ENCODE measurements around the gene RTN3. TPM values are rescaled to one million over a fixed set of nuclear protein-coding genes. Genes with fewer than 3 reads are reported as not detected.

RTN3 gene
- total and polyA plus RNA-seq, 9 of the 15 experiments (the other 6 are each of a cell fraction or from before 2014, with no cell fraction given) = 41.6 to 169 (median 93.5) TPM

DNA sequence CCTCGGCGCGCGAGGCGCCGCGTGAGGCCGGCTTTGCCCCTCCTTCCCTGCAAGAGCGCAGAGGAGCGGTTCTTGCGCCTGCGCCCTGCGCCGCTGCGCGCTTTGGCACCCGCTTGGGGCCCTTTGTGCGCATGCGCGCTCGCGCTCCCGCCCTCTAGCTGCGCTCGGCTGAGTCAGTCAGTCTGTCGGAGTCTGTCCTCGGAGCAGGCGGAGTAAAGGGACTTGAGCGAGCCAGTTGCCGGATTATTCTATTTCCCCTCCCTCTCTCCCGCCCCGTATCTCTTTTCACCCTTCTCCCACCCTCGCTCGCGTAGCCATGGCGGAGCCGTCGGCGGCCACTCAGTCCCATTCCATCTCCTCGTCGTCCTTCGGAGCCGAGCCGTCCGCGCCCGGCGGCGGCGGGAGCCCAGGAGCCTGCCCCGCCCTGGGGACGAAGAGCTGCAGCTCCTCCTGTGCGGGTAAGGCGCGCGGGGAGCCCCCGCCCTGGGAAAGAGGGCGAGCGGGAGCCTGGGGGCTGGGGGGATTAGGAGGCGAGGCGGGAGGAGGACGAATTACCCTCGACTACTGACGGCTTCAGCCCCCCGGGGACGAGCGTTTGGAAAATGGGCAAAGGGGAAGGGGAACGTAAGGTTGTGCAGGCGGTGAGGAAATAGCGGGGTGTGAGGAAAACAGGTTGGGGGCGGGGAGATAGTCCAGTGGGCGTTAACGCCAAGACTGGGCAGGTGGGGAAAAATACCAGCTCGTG lies at the start of gene RTN3 (continued):
- TF ChIP-seq HMGXB4 (CRISPR knock-in tag; IDR thresholded peaks at IDR 0.05) (peak; percentile 45; the same call in 1 of the 2 replicates), POLR3G (IDR thresholded peaks at IDR 0.05; ENCODE audit: extremely low read depth, insufficient read length, insufficient replicate concordance) (no peak), ZNF655 (CRISPR knock-in tag; IDR thresholded peaks at IDR 0.05) (no peak), WHSC1 (IDR thresholded peaks at IDR 0.05; ENCODE audit: low read length) (no peak), AFF4 (CRISPR knock-in tag; IDR thresholded peaks at IDR 0.05) (peak; percentile 97; the same call in 1 of the 2 replicates), ZNF695 (CRISPR knock-in tag; IDR thresholded peaks at IDR 0.05) (no peak), STAG1 (CRISPR knock-in tag; IDR thresholded peaks at IDR 0.05; ENCODE audit: borderline replicate concordance) (no peak), NCOA4 (IDR thresholded peaks at IDR 0.05; ENCODE audit: partially characterized antibody) (no peak), FOXK1 (CRISPR knock-in tag; IDR thresholded peaks at IDR 0.05; ENCODE audit: borderline replicate concordance) (no peak), ZNF445 (CRISPR knock-in tag; IDR thresholded peaks at IDR 0.05; ENCODE audit: low read depth) (no peak), ZNF316 (IDR thresholded peaks at IDR 0.05) (peak; percentile 6; the same call in 1 of the 2 replicates), FOXA3 (CRISPR knock-in tag; conservative IDR thresholded peaks at IDR 0.05 in 1 of 2, IDR thresholded peaks at IDR 0.05 in 1 of 2) (no peak), BRD9 (IDR thresholded peaks at IDR 0.05; ENCODE audit: low read depth, partially characterized antibody) (no peak), GABPB1 (CRISPR knock-in tag; IDR thresholded peaks at IDR 0.05) (peak; percentile 65; the same call in 1 of the 2 replicates), PHB2 (IDR thresholded peaks at IDR 0.05; ENCODE audit: low read depth) (no peak), MCM5 (IDR thresholded peaks at IDR 0.05; ENCODE audit: low read depth) (no peak)
- TF ChIP-seq, protein P1, sequence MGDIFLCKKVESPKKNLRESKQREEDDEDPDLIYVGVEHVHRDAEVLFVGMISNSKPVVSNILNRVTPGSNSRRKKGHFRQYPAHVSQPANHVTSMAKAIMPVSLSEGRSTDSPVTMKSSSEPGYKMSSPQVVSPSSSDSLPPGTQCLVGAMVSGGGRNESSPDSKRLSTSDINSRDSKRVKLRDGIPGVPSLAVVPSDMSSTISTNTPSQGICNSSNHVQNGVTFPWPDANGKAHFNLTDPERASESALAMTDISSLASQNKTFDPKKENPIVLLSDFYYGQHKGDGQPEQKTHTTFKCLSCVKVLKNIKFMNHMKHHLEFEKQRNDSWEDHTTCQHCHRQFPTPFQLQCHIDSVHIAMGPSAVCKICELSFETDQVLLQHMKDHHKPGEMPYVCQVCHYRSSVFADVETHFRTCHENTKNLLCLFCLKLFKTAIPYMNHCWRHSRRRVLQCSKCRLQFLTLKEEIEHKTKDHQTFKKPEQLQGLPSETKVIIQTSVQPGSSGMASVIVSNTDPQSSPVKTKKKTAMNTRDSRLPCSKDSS (IDR thresholded peaks at IDR 0.05; ENCODE audit: low read depth, partially characterized antibody) = no peak
- TF ChIP-seq, protein P2, sequence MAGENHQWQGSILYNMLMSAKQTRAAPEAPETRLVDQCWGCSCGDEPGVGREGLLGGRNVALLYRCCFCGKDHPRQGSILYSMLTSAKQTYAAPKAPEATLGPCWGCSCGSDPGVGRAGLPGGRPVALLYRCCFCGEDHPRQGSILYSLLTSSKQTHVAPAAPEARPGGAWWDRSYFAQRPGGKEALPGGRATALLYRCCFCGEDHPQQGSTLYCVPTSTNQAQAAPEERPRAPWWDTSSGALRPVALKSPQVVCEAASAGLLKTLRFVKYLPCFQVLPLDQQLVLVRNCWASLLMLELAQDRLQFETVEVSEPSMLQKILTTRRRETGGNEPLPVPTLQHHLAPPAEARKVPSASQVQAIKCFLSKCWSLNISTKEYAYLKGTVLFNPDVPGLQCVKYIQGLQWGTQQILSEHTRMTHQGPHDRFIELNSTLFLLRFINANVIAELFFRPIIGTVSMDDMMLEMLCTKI (IDR thresholded peaks at IDR 0.05; ENCODE audit: partially characterized antibody) = no peak

Measured in K562 (cell line).